Keratinocyte (primary cell): ENCODE data around the gene ABO. TPM values are rescaled to one million over a fixed set of nuclear protein-coding genes. Genes with fewer than 3 reads are reported as not detected.
"Not testable (repeated sequence)": the region's sequence is repeated elsewhere in the genome, so short reads cannot be mapped to it uniquely, and the experiment has no call there.

Source experiments
- DNase-seq: peaks from one replicate; pipeline ENCODE4 v3.0.0-alpha.2; 2011; ENCODE audit warnings: low read depth, missing footprints, low spot score
- FAIRE-seq: peaks from 2 replicates; lab custom pipeline; 2011; peaks lifted over from hg19 to GRCh38; lab: Jason Lieb, UNC
- H2AFZ ChIP-seq: 2 replicates; pipeline ENCODE4 v1.6.0; 2012; ENCODE audit warnings: low read length, control low read depth, inconsistent platforms; ENCODE audit not compliant: control insufficient read depth
- H3K27ac ChIP-seq: 2 replicates; pipeline ENCODE4 v1.5.1; 2011; ENCODE audit warnings: low read length; ENCODE audit not compliant: control insufficient read depth, insufficient read depth
- H3K27me3 ChIP-seq: 3 replicates; pipeline ENCODE4 v1.6.0; 2011; ENCODE audit warnings: low read length; ENCODE audit not compliant: control insufficient read depth, insufficient read depth; ENCODE audit errors: extremely low read depth
- H3K36me3 ChIP-seq, 2 experiments: 2 replicates in 1 of 2; 3 replicates in 1 of 2; pipeline ENCODE4 v1.5.1; 2011; ENCODE audit warnings: low read length in 2 of 2, mild to moderate bottlenecking in 1 of 2; ENCODE audit not compliant: control insufficient read depth in 2 of 2, insufficient read depth in 2 of 2; ENCODE audit errors: extremely low read depth in 1 of 2
- H3K4me1 ChIP-seq: 3 replicates; pipeline ENCODE4 v1.5.1; 2011; ENCODE audit warnings: low read length; ENCODE audit not compliant: control insufficient read depth, insufficient read depth; ENCODE audit errors: extremely low read depth
- H3K4me2 ChIP-seq: 3 replicates; pipeline ENCODE4 v1.6.0; 2011; ENCODE audit warnings: low read depth, low read length; ENCODE audit not compliant: control insufficient read depth, insufficient read depth; ENCODE audit errors: extremely low read depth
- H3K4me3 ChIP-seq, 3 experiments: fragments of 200-600 bp in 1 of 3; sonication (generic) in 1 of 3; 2 replicates in 2 of 3; 3 replicates in 1 of 3; pipeline ENCODE4 v1.5.1; 2011 to 2016; ENCODE audit warnings: low read length in 3 of 3, mild to moderate bottlenecking in 3 of 3, control low read depth in 2 of 3, inconsistent platforms in 1 of 3, low read depth in 1 of 3, mixed read lengths in 1 of 3, mixed run types in 1 of 3, moderate library complexity in 1 of 3; ENCODE audit not compliant: control insufficient read depth in 2 of 3, insufficient read depth in 2 of 3; ENCODE audit errors: extremely low read depth in 1 of 3
- H3K79me2 ChIP-seq: 2 replicates; pipeline ENCODE4 v1.6.0; 2012; ENCODE audit warnings: low read length; ENCODE audit not compliant: control insufficient read depth, insufficient read depth
- H3K9ac ChIP-seq: 3 replicates; pipeline ENCODE4 v1.6.0; 2011; ENCODE audit warnings: low read length; ENCODE audit not compliant: control insufficient read depth, insufficient read depth; ENCODE audit errors: extremely low read depth
- H3K9me1 ChIP-seq: 3 replicates; pipeline ENCODE4 v1.6.0; 2011; ENCODE audit warnings: low read length; ENCODE audit not compliant: control insufficient read depth, insufficient read depth; ENCODE audit errors: extremely low read depth
- H3K9me3 ChIP-seq: 2 replicates; pipeline ENCODE4 v1.5.1; 2012; ENCODE audit warnings: low read depth, low read length; ENCODE audit not compliant: control insufficient read depth
- H4K20me1 ChIP-seq: 3 replicates; pipeline ENCODE4 v1.6.0; 2011; ENCODE audit warnings: low read length; ENCODE audit not compliant: control insufficient read depth, insufficient read depth; ENCODE audit errors: extremely low read depth
- CTCF ChIP-seq, 3 experiments: IDR thresholded peaks in 1 of 3; conservative IDR thresholded peaks in 1 of 3; optimal IDR thresholded peaks in 1 of 3; 2 replicates in 2 of 3; 3 replicates in 1 of 3; pipeline versions ENCODE3 to v1.5.1; 2011; ENCODE audit warnings: low read length in 3 of 3, mild to moderate bottlenecking in 3 of 3, moderate library complexity in 2 of 3, control low read depth in 1 of 3, inconsistent platforms in 1 of 3; ENCODE audit not compliant: insufficient read depth in 2 of 3; ENCODE audit errors: extremely low read depth in 1 of 3
- EZH2 ChIP-seq: IDR thresholded peaks from one replicate; pipeline ENCODE4 v1.6.1; 2012; ENCODE audit warnings: inconsistent platforms, mild to moderate bottlenecking, low read length, moderate library complexity
- dilution Hi-C: fragments of 300-500 bp; cut with MboI; formaldehyde crosslinking; loops from one replicate; pipeline ENCODE4 v1.7.0; 2020; ENCODE audit warnings: low sequenced_read_pairs; ENCODE audit not compliant: extremely low pct_ligation_motif_present
- polyA plus RNA-seq, 5 experiments: library from polyadenylated mRNA; depleted of rRNA in 3 of 5; stranded (reverse) in 3 of 5; stranded (forward) in 1 of 5; unstranded in 1 of 5; fragments of >200 nt; gene quantifications; 1 replicate in 1 of 5; 2 replicates in 3 of 5; 3 replicates in 1 of 5; pipeline versions ENCODE4 v1.2.1 to v1.2.3, GENCODE V29; 2011 to 2012; ENCODE audit warnings: missing spikeins in 2 of 5, low read depth in 1 of 5, low replicate concordance in 1 of 5

The ABO gene
- polyA plus RNA-seq, 1 donor (not counting 4 experiments of a cell fraction or from before 2014, with no cell fraction given), result not detected

GRCh38 chr9:133233681-133234432 lies 41.1 kb downstream of the ABO start:
- Histone ChIP-seq H2AFZ (no peak overlapping the region), H3K9ac (no peak overlapping the region), H3K36me3 (no peaks in the 10 kb centered on the region), H3K4me2 (no peak overlapping the region), H3K4me3 (no peak overlapping the region), H4K20me1 (no peaks in the 10 kb centered on the region), H3K79me2 (no peaks in the 10 kb centered on the region), H3K9me3 (no peaks in the 10 kb centered on the region), H3K9me1 (no peaks in the 10 kb centered on the region), H3K4me1 (peaks cover 5% of the 10 kb centered on the region), H3K27ac (no peak overlapping the region), H3K27me3 (no peaks in the 10 kb centered on the region)
- dilution Hi-C loops, result no loop called here
- DNase-seq, result no peak
- TF ChIP-seq CTCF (optimal IDR thresholded peaks at IDR 0.05 in 1 of 3, IDR thresholded peaks at IDR 0.05 in 1 of 3, conservative IDR thresholded peaks at IDR 0.05 in 1 of 3; ENCODE audit: extremely low read depth in 1 of 3, insufficient read depth in 2 of 3, low read length in 3 of 3) (no peak), EZH2 (no peak)
- FAIRE-seq, result no peak

GRCh38 chr9:133231934-133232568 lies 43.0 kb downstream of the ABO start:
- H3K4me2 ChIP-seq, H3K4me1 ChIP-seq, DNase-seq, H3K36me3 ChIP-seq, H4K20me1 ChIP-seq, H3K4me3 ChIP-seq, H3K9me1 ChIP-seq, H3K9me3 ChIP-seq, dilution Hi-C loops, H2AFZ ChIP-seq, H3K27me3 ChIP-seq, H3K27ac ChIP-seq, FAIRE-seq, H3K9ac ChIP-seq, H3K79me2 ChIP-seq: not testable (repeated sequence)

GRCh38 chr9:133230514-133230913 lies 44.5 kb downstream of the ABO start:
- H3K27ac ChIP-seq, DNase-seq, H3K36me3 ChIP-seq, H4K20me1 ChIP-seq, H2AFZ ChIP-seq, H3K9me3 ChIP-seq, FAIRE-seq, H3K27me3 ChIP-seq, H3K4me2 ChIP-seq, dilution Hi-C loops, H3K9me1 ChIP-seq, H3K79me2 ChIP-seq, H3K4me1 ChIP-seq, H3K4me3 ChIP-seq, H3K9ac ChIP-seq: not testable (repeated sequence)
